ENCODE measurements around the gene TSSK2.
A peak's percentile ranks its signal among the peaks of the same experiment; 100 is the strongest.

The TSSK2 gene

GRCh38 chr22:19169002-19169946 is 38.2 kb downstream of the TSSK2 start:
- no peak overlapping the region for H3K4me3 ChIP-seq (ENCODE audit: low read depth, low read length)
- no peak for DNase-seq (ENCODE audit: low read depth)
- TF ChIP-seq CTCF (IDR thresholded peaks at IDR 0.05; ENCODE audit: control insufficient read depth, extremely low read depth, insufficient read depth): no peak

GRCh38 chr22:19169947-19170318 is 38.8 kb downstream of the TSSK2 start:
- no peak for DNase-seq (ENCODE audit: low read depth)
- no peak overlapping the region for H3K4me3 ChIP-seq (ENCODE audit: low read depth, low read length)
- no peak for TF ChIP-seq CTCF (IDR thresholded peaks at IDR 0.05; ENCODE audit: control insufficient read depth, extremely low read depth, insufficient read depth)

- no peak for DNase-seq (ENCODE audit: low read depth)
- TF ChIP-seq CTCF (IDR thresholded peaks at IDR 0.05; ENCODE audit: control insufficient read depth, extremely low read depth, insufficient read depth): no peak
- peak overlapping the region; percentile 95 for H3K4me3 ChIP-seq (ENCODE audit: low read depth, low read length)
These were observed 41.3 kb downstream of the TSSK2 start for GRCh38 chr22:19172213-19173046.

- DNase-seq (ENCODE audit: low read depth): no peak
- no peak for TF ChIP-seq CTCF (IDR thresholded peaks at IDR 0.05; ENCODE audit: control insufficient read depth, extremely low read depth, insufficient read depth)
- H3K4me3 ChIP-seq (ENCODE audit: low read depth, low read length): peak overlapping the region; percentile 95
These were observed 42.2 kb downstream of the TSSK2 start for GRCh38 chr22:19173047-19174035.

GRCh38 chr22:19174106-19175025 is 43.3 kb downstream of the TSSK2 start:
- no peak for TF ChIP-seq CTCF (IDR thresholded peaks at IDR 0.05; ENCODE audit: control insufficient read depth, extremely low read depth, insufficient read depth)
- H3K4me3 ChIP-seq (ENCODE audit: low read depth, low read length): no peak overlapping the region
- DNase-seq (ENCODE audit: low read depth): no peak
